DOHH2 (cell line): Measurements from ENCODE around the gene EML6.

Experiments used
- H3F3A ChIP-seq: fragments of 200-600 bp; sonication (generic), shearing (Covaris generic); 2 replicates; pipeline ENCODE4 v1.6.0; 2016; ENCODE audit warnings: antibody characterized with exemption, mild to moderate bottlenecking; ENCODE audit not compliant: control insufficient read depth, insufficient read depth
- H3K27ac ChIP-seq: fragments of 200-600 bp; sonication (generic); 2 replicates; pipeline ENCODE4 v1.5.1; 2014; ENCODE audit warnings: low read depth, mild to moderate bottlenecking, low read length, moderate library complexity
- H3K27me3 ChIP-seq: fragments of 200-600 bp; sonication (generic); 2 replicates; pipeline ENCODE4 v1.6.1; 2014; ENCODE audit warnings: mild to moderate bottlenecking, low read length, mixed read lengths; ENCODE audit not compliant: control insufficient read depth
- H3K36me3 ChIP-seq: fragments of 200-600 bp; sonication (generic); 2 replicates; pipeline ENCODE4 v1.6.1; 2014; ENCODE audit warnings: mild to moderate bottlenecking, low read length, moderate library complexity, mixed read lengths; ENCODE audit not compliant: control insufficient read depth
- H3K4me1 ChIP-seq: fragments of 200-600 bp; sonication (generic); 2 replicates; pipeline ENCODE4 v1.6.1; 2014; ENCODE audit warnings: mild to moderate bottlenecking, low read length, mixed read lengths; ENCODE audit not compliant: control insufficient read depth
- H3K4me2 ChIP-seq: fragments of 200-600 bp; sonication (generic); 2 replicates; pipeline ENCODE4 v1.6.0; 2014; ENCODE audit warnings: mild to moderate bottlenecking, low read length, moderate library complexity
- H3K4me3 ChIP-seq: fragments of 200-600 bp; sonication (generic); 2 replicates; pipeline ENCODE4 v1.5.1; 2014; ENCODE audit warnings: mild to moderate bottlenecking, low read length, mixed read lengths
- H3K79me2 ChIP-seq: fragments of 200-600 bp; sonication (generic); 2 replicates; pipeline ENCODE4 v1.6.1; 2014; ENCODE audit warnings: mild to moderate bottlenecking, low read length, mixed read lengths; ENCODE audit not compliant: control insufficient read depth
- H3K9me2 ChIP-seq: fragments of 200-600 bp; sonication (generic); replicated peaks from 2 replicates; pipeline ENCODE4 v1.6.1; 2014; ENCODE audit warnings: mild to moderate bottlenecking, low read length, mixed read lengths; ENCODE audit not compliant: control insufficient read depth
- H3K9me3 ChIP-seq: fragments of 200-600 bp; sonication (generic); 2 replicates; pipeline ENCODE4 v1.6.1; 2014; ENCODE audit warnings: antibody characterized with exemption, low read length, mixed read lengths; ENCODE audit not compliant: control insufficient read depth, insufficient read depth
- H4K20me1 ChIP-seq: fragments of 200-600 bp; sonication (generic); 2 replicates; pipeline ENCODE4 v1.6.0; 2014; ENCODE audit warnings: low read depth, mild to moderate bottlenecking, antibody characterized with exemption, low read length, moderate library complexity; ENCODE audit not compliant: control insufficient read depth, insufficient read depth
- CTCF ChIP-seq: fragments of 200-600 bp; sonication (generic); IDR thresholded peaks from one replicate; pipeline ENCODE4 v1.5.1; 2014; ENCODE audit warnings: antibody characterized with exemption, mild to moderate bottlenecking, low read depth, low read length; ENCODE audit not compliant: poor library complexity, severe bottlenecking
- EZH2phosphoT487 ChIP-seq: fragments of 200-600 bp; sonication (generic); IDR thresholded peaks from 2 replicates; pipeline ENCODE4 v1.6.1; 2017; ENCODE audit warnings: borderline replicate concordance, mild to moderate bottlenecking, antibody characterized with exemption, low read length, moderate library complexity, mixed read lengths

The EML6 gene

GRCh38 chr2:54723996-54724559 lies 616 bp downstream of the EML6 start:
- Histone ChIP-seq H3K79me2 (peaks cover 59% of the 10 kb centered on the region), H3K27ac (peak overlapping the region; percentile 69), H4K20me1 (no peaks in the 10 kb centered on the region), H3K4me1 (peaks cover 51% of the 10 kb centered on the region), H3K4me3 (peak overlapping the region; percentile 76), H3K27me3 (no peaks in the 10 kb centered on the region), H3K9me3 (no peaks in the 10 kb centered on the region), H3K9me2 (no peaks in the 10 kb centered on the region), H3F3A (peaks cover 11% of the 10 kb centered on the region), H3K36me3 (peaks cover 39% of the 10 kb centered on the region), H3K4me2 (peak overlapping the region; percentile 88)
- TF ChIP-seq EZH2phosphoT487 (no peak), CTCF (no peak)

- Histone ChIP-seq H3K79me2 (peaks cover 66% of the 10 kb centered on the region), H3K4me1 (peaks cover 51% of the 10 kb centered on the region), H3K4me3 (peak overlapping the region; percentile 76), H3K36me3 (peaks cover 44% of the 10 kb centered on the region), H3F3A (peaks cover 11% of the 10 kb centered on the region), H4K20me1 (no peaks in the 10 kb centered on the region), H3K27me3 (no peaks in the 10 kb centered on the region), H3K9me2 (no peaks in the 10 kb centered on the region), H3K9me3 (no peaks in the 10 kb centered on the region), H3K4me2 (peak overlapping the region; percentile 88), H3K27ac (peak overlapping the region; percentile 69; the same call in 1 of the 2 replicates)
- TF ChIP-seq EZH2phosphoT487 (no peak), CTCF (no peak)
Observed at GRCh38 chr2:54724560-54725342, 1.3 kb downstream of the EML6 start.

GRCh38 chr2:54725343-54726099 lies 2.1 kb downstream of the EML6 start:
- Histone ChIP-seq H3K79me2 (peaks cover 69% of the 10 kb centered on the region), H3K36me3 (peaks cover 45% of the 10 kb centered on the region), H3K27ac (no peak overlapping the region), H3K4me3 (peak overlapping the region; percentile 76), H3K4me2 (peak overlapping the region; percentile 88), H3K27me3 (no peaks in the 10 kb centered on the region), H3K4me1 (peaks cover 50% of the 10 kb centered on the region), H3K9me3 (no peaks in the 10 kb centered on the region), H4K20me1 (no peaks in the 10 kb centered on the region), H3K9me2 (no peaks in the 10 kb centered on the region), H3F3A (peaks cover 11% of the 10 kb centered on the region)
- TF ChIP-seq CTCF: no peak
- no peak for TF ChIP-seq EZH2phosphoT487
